Progenitor cell of endocrine pancreas (in vitro differentiated cells): ENCODE measurements around the gene SETBP1. TPM values are rescaled to one million over a fixed set of nuclear protein-coding genes. Genes with fewer than 3 reads are reported as not detected.

Experiments used
- DNase-seq: peaks from one replicate; pipeline ENCODE4 v3.0.0; 2021; ENCODE audit warnings: low spot score; ENCODE audit not compliant: unreplicated experiment
- H3K27ac Mint-ChIP-seq: 2 replicates; pipeline ENCODE4 v1.8.0; 2021; ENCODE audit warnings: mild to moderate bottlenecking, moderate library complexity, mixed read lengths
- H3K27me3 Mint-ChIP-seq: 2 replicates; pipeline ENCODE4 v1.8.0; 2021; ENCODE audit warnings: mixed read lengths
- H3K36me3 Mint-ChIP-seq: 2 replicates; pipeline ENCODE4 v1.8.0; 2022; ENCODE audit warnings: mixed read lengths; ENCODE audit not compliant: insufficient read depth
- H3K4me1 Mint-ChIP-seq: 2 replicates; pipeline ENCODE4 v1.8.0; 2021; ENCODE audit warnings: low read depth, mixed read lengths
- H3K4me3 Mint-ChIP-seq: 2 replicates; pipeline ENCODE4 v1.8.0; 2021; ENCODE audit warnings: low read depth, mild to moderate bottlenecking, moderate library complexity, mixed read lengths
- H3K9me3 Mint-ChIP-seq: 2 replicates; pipeline ENCODE4 v1.8.0; 2021; ENCODE audit warnings: low read depth, mixed read lengths
- total RNA-seq: library from RNA; stranded (reverse); gene quantifications from 2 replicates; pipeline ENCODE4 v1.2.1, GENCODE V29; 2021
- TF ChIP-seq, protein P1 (sequence below): fragments of 200-600 bp; sonication (generic); IDR thresholded peaks from one replicate; pipeline ENCODE4 v1.5.0; 2021; ENCODE audit warnings: antibody characterized with exemption, mild to moderate bottlenecking; ENCODE audit not compliant: unreplicated experiment

The SETBP1 gene
- total RNA-seq, 1 donor from 2014 or later = 30.8 TPM

DNA sequence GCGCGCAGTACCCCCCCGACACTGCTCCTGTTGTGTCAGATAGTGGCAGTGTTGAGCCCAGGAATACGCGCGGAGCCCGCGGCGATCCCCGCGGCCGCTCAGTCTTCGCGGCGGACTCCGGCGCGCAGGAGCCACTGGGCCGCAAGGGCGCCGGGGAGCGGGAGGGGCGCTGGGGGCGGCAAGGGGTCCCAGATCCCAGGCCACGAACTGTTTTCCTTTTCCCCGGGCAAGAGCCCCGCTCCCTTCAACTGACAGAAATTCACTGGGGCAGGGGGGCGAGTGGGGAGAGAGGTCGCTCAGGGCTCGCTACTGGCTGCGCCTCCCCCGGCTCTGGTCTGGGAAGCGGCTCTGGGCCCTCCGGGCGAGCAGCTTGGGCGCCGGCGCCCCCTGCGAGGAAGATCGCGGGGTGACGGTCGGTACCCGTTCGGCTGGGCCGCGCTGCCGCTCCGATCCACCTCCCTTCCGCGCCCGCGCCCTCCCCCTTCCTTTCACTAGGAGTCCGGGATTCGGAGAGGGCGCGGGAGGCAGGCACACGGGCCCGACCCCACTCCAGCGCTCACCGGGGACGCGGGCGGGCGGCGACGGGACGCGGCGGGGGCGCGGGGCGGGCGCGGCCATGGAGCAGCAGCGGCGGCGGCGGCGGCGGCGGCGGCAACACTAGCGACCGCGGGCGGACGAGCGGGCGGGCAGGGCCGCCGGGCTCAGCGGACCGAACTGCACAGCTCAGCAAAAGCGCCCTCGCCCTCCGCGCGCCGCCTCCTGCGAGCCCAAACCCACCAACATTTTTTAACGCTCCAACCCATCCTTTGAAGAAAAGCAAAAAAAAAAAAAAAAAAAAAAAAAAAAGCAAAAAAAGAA lies 1.4 kb upstream of the SETBP1 start:
- Mint-ChIP-seq H3K4me1 (peaks cover 7% of the 10 kb centered on the region), H3K36me3 (no peaks in the 10 kb centered on the region), H3K27me3 (peaks cover 2% of the 10 kb centered on the region), H3K9me3 (no peaks in the 10 kb centered on the region), H3K27ac (peak overlapping the region; percentile 43), H3K4me3 (no peak overlapping the region)
- DNase-seq = peak; percentile 64
- TF ChIP-seq, protein P1, sequence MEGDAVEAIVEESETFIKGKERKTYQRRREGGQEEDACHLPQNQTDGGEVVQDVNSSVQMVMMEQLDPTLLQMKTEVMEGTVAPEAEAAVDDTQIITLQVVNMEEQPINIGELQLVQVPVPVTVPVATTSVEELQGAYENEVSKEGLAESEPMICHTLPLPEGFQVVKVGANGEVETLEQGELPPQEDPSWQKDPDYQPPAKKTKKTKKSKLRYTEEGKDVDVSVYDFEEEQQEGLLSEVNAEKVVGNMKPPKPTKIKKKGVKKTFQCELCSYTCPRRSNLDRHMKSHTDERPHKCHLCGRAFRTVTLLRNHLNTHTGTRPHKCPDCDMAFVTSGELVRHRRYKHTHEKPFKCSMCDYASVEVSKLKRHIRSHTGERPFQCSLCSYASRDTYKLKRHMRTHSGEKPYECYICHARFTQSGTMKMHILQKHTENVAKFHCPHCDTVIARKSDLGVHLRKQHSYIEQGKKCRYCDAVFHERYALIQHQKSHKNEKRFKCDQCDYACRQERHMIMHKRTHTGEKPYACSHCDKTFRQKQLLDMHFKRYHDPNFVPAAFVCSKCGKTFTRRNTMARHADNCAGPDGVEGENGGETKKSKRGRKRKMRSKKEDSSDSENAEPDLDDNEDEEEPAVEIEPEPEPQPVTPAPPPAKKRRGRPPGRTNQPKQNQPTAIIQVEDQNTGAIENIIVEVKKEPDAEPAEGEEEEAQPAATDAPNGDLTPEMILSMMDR = peak; percentile 65

DNA sequence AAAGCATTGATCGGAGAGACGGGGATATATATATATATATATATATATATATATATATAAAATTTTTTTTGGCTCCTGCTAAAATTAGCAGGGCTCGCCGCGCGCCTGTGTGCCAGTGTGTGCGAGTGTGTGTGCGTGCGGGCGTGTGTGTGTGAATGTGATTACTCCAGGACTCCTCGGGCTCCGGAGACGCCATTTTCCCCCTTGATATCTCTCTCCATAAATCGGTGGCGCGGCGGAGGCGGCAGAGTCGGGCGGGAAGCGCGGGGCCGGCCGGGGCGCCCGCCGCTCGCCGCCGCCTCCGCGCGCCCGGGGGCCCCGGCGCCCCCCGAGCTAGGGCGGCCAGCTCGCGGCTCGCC lies 795 bp upstream of the SETBP1 start:
- Mint-ChIP-seq H3K4me1 (peaks cover 8% of the 10 kb centered on the region), H3K4me3 (no peak overlapping the region), H3K36me3 (no peaks in the 10 kb centered on the region), H3K9me3 (no peaks in the 10 kb centered on the region), H3K27ac (peak overlapping the region; percentile 82), H3K27me3 (peaks cover 2% of the 10 kb centered on the region)
- TF ChIP-seq, protein P1 = no peak
- DNase-seq = peak; percentile 24

DNA sequence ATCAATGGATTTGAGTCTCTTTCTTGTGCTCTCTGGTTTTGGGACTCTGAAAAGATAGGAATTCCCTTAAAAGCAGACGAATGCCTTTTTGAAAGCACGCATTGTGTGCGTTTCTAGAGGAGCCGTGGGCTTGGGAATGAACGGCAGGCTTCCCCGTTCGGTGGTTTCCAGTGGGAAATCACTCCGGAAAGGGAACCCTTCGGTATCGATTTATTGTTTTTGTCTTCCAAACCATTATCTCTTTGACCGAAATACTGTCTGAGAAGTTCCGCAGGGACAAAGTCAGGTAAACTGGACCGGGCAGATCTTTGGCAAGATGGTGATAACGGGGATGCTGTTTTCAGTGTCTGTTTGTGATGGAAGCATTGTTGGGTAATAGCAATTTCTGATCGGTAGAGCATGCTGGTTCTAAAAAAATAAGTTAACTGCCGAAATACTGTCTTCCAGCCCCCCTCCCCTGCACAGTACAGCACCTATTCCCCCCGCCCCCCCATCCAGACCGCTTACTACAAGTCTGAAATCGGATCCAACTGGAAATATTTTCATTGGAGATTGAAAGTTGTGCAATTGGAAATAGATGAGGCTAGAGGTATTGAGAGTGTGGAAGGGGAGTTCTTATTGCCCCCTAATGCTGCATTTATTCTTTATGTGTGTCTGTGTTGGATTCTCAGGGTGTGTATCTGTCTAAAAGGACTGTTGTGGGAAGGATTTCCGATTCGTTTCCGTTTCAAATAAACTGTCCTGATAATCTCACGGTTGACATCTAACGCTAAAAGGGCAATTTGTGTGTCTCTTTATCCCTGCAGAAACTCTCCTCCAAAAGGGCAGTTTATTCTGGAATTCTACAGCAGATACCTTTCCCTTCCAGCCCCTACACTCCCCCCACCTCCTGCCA lies 635 bp downstream of the SETBP1 start:
- H3K9me3 Mint-ChIP-seq = no peaks in the 10 kb centered on the region
- peaks cover 2% of the 10 kb centered on the region for H3K27me3 Mint-ChIP-seq
- TF ChIP-seq, protein P1 = no peak
- no peaks in the 10 kb centered on the region for H3K36me3 Mint-ChIP-seq
- DNase-seq = no peak
- peaks cover 10% of the 10 kb centered on the region for H3K4me1 Mint-ChIP-seq
- H3K4me3 Mint-ChIP-seq = no peak overlapping the region
- H3K27ac Mint-ChIP-seq = peak overlapping the region; percentile 79

DNA sequence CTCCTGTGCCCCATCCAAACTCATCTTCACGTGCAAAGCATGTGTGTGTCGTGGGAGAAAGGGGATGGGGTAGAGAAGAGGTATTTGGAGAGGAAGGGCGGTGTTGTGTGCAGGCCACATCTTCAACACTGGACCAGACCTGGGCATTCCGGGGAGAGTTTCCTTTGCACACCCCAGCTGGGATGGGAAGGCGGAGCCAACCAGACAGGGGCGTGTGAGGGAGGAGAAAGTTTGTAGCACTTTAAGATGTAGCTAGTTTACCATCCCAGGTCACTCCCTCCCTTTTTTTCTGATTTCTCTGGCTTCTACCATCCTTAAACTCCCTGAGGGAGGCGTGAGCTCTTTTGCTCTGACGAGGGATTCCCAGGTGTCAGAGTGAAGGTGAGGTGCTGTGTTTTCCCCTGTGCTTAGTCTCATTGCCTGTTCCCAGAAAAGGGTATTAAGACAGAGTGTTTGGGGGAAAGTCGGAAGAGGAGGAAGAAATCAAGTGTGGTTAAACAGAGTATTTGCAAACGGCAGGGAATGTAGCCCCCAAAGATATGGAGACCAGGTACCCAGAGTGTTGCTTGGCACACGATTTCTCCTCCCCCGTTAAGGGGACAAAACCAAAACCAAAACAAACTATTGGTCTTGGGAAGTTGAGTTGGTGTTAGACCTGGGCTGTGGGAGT lies 1.6 kb downstream of the SETBP1 start:
- TF ChIP-seq, protein P1 = no peak
- H3K36me3 Mint-ChIP-seq = no peaks in the 10 kb centered on the region
- no peak overlapping the region for H3K4me3 Mint-ChIP-seq
- peaks cover 10% of the 10 kb centered on the region for H3K4me1 Mint-ChIP-seq
- no peak overlapping the region for H3K27ac Mint-ChIP-seq
- peaks cover 2% of the 10 kb centered on the region for H3K27me3 Mint-ChIP-seq
- no peak for DNase-seq
- no peaks in the 10 kb centered on the region for H3K9me3 Mint-ChIP-seq

DNA sequence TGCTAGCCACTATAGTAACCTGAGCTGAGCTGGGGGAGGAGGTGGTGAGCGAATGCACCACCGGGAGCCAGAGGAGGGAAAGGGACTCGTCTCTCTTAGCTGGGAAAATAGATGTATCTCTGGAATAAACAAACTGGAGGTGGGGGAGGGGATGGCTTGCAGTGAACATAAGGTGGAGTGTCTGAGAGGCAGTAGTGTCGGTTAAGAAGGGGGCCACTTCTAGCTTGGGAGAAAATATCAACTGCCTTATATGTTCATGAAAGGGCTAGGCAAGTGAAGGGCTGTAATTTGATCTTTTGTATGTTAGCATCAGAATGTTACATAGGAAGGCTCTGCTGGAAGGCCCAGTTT lies 2.2 kb downstream of the SETBP1 start:
- Mint-ChIP-seq H3K36me3 (no peaks in the 10 kb centered on the region), H3K4me1 (peaks cover 9% of the 10 kb centered on the region), H3K9me3 (no peaks in the 10 kb centered on the region), H3K4me3 (no peak overlapping the region), H3K27ac (no peak overlapping the region), H3K27me3 (peaks cover 2% of the 10 kb centered on the region)
- DNase-seq = no peak
- TF ChIP-seq, protein P1 = no peak
